ENCODE data around the gene PTK7.
"Not testable (repeated sequence)": the region's sequence is repeated elsewhere in the genome, so short reads cannot be mapped to it uniquely, and the experiment has no call there.

The PTK7 gene

GRCh38 chr6:43120944-43121913, 45.1 kb downstream of the PTK7 start:
- no peak for DNase-seq

GRCh38 chr6:43122146-43122545, 46.0 kb downstream of the PTK7 start:
- DNase-seq: no peak

GRCh38 chr6:43123461-43124314, 47.6 kb downstream of the PTK7 start:
- DNase-seq: no peak

GRCh38 chr6:43124481-43124880, 48.4 kb downstream of the PTK7 start:
- no peak for DNase-seq

GRCh38 chr6:43125119-43125518, 49.0 kb downstream of the PTK7 start:
- DNase-seq: no peak

- DNase-seq: no peak
Observed at GRCh38 chr6:43125555-43125954, 49.4 kb downstream of the PTK7 start.

GRCh38 chr6:43127180-43127579, 51.1 kb downstream of the PTK7 start:
- no peak for DNase-seq

GRCh38 chr6:43127877-43128276, 51.8 kb downstream of the PTK7 start:
- no peak for DNase-seq

- no peak for DNase-seq
Observed at GRCh38 chr6:43128926-43129325, 52.8 kb downstream of the PTK7 start.

- DNase-seq: peak; percentile 66
Observed at GRCh38 chr6:43129434-43130194, 53.5 kb downstream of the PTK7 start.

GRCh38 chr6:43130429-43130828, 54.3 kb downstream of the PTK7 start:
- no peak for DNase-seq

- not testable (repeated sequence) for DNase-seq
Observed at GRCh38 chr6:43131379-43131778, 55.3 kb downstream of the PTK7 start.

GRCh38 chr6:43138267-43138666, 62.2 kb downstream of the PTK7 start:
- no peak for DNase-seq

- not testable (repeated sequence) for DNase-seq
Observed at GRCh38 chr6:43139973-43140372, 63.9 kb downstream of the PTK7 start.

GRCh38 chr6:43141644-43142043, 65.5 kb downstream of the PTK7 start:
- DNase-seq: no peak

GRCh38 chr6:43142101-43142500, 66.0 kb downstream of the PTK7 start:
- DNase-seq: no peak

GRCh38 chr6:43143235-43144128, 67.4 kb downstream of the PTK7 start:
- peak; percentile 72 for DNase-seq

GRCh38 chr6:43144879-43145278, 68.8 kb downstream of the PTK7 start:
- DNase-seq: no peak

GRCh38 chr6:43146261-43146660, 70.1 kb downstream of the PTK7 start:
- no peak for DNase-seq

GRCh38 chr6:43146709-43147688, 70.9 kb downstream of the PTK7 start:
- no peak for DNase-seq

Data from hematopoietic multipotent progenitor cell treated with erythropoietin and hydrocortisone succinate and interleukin-3 and kit ligand, for 8 days (in vitro differentiated cells).